HPDE6-E6E7 (cell line): ENCODE measurements around the gene SDC3.

Source experiments
- DNase-seq: peaks from one replicate; pipeline ENCODE4 v3.0.0; 2011; ENCODE audit warnings: missing footprints; ENCODE audit errors: extremely low spot score

The SDC3 gene

DNA sequence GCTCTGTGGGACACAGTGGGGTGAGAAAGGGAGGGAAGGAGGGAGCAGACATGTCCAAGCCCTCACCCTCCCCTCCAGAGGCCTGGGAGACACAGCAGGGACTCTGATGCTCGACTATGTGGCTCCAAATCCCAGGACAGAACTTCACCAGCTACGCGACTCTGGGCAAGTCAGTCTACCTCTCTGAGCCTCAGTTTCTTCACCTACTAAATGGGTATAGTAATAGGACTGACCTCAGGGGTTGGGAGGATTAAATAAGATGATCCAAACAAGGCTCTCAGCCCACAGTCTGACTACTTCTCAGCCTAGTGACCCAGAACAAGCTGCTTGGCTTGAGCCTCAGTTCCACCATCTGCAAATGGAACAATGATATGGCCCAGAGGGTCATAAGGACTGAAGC, 19.6 kb downstream of the SDC3 start:
- no peak for DNase-seq

- DNase-seq: no peak
These were observed 20.2 kb downstream of the SDC3 start for GRCh38 chr1:30888391-30888790.

- no peak for DNase-seq
These were observed 20.9 kb downstream of the SDC3 start for GRCh38 chr1:30887485-30888315.

- DNase-seq: no peak
These were observed 21.7 kb downstream of the SDC3 start for GRCh38 chr1:30886710-30887428.

DNA sequence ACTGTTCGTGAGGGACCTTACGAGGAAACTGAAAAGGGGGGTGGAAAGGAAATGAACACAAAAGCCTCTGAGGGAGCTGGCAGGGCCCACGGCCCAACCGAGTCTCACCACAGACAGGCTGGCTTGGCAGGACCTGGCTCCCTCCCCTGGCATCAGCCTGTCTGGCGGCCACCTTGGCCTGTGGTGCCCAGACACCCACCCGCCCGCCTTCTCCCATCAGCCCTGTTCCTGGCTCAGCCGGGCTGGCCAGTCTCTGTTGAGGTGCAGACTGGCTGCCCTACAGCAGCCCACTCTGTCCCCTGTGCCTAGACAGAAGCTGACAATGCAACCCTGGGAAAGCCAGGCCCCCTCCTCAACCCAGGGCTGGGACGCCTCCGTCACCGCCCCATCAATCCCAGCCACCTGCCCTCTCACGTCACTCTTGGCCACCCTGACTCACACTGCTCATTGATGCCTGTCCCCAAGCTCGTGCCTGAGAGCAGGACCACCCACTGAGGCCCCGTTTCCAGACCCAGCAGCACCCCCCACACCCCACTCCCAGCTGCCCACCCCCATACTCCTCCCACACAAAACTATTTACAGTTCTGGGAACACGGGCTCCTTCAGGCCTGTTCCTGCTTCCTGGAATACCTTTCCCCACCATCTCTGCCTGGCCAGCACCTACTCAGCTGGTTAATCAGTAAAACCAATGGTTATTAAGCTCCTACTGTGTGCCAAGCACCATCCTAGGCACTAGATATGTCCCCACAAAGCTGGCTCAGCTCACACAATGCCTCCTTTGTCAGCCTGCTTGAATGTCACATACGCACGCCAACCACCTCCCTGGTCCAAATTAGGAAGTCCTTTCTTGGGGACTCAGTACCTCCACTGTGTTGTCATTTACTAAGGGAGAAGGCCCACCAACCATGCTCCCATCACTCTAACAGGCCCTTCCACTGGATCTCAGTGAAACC, 22.7 kb downstream of the SDC3 start:
- no peak for DNase-seq

DNA sequence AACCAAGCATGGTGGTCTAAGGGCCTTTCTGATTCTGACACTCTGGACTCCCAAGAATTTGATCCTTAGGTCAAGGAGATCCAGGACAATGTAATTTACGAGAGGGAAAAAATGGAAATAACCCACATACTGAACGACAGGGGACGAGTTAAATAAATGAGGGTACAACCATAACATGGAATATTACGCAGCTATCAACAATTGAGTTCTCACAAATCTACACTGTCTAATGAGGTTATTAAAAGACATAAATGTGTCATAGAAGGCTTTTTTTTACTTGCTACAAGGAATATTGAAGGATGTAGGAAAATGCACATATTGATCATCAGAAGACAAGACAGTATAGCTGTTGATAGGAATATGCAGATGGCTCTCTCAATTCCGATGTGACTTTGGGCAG, 23.8 kb downstream of the SDC3 start:
- DNase-seq: no peak

DNA sequence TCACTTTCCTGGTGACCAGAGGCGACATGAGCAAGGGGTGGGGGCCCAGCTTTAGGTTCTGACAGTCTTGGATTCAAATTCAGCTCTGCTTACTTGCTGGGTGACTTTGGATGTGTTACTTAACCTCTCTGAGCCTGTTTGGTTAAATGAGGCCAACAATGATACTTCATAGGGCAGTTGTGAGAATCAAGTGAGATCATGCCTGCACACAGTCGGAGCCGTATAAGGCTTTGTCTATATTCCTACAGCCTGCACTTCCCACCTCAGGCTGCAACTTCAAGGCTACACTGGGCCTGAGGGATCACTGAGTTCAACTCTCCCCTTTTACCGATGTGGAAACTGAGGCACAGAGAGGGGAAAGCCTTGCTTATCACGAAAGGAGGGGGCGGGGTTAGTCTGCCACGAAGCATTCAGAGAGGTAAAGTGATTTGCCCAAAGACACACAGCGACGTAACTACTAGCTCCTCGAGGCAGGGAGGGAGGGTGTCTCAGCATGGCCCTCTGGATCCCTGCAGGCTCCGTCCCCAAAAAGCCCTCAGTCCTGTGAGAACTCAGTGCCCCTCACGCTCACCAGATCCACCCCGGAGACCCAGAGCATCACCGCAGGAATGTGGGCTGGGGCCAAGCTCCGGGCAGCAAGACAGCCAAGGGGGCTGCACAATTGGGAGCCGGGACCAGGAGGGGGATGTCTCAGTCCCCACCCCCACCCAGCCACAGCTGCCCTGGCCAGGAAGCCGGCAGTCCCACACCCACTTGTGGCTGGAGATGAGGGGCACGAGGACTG, 25.0 kb downstream of the SDC3 start:
- DNase-seq: no peak

GRCh38 chr1:30882678-30883388, 25.7 kb downstream of the SDC3 start:
- DNase-seq: no peak

- no peak for DNase-seq
These were observed 27.0 kb downstream of the SDC3 start for GRCh38 chr1:30881319-30882181.

DNA sequence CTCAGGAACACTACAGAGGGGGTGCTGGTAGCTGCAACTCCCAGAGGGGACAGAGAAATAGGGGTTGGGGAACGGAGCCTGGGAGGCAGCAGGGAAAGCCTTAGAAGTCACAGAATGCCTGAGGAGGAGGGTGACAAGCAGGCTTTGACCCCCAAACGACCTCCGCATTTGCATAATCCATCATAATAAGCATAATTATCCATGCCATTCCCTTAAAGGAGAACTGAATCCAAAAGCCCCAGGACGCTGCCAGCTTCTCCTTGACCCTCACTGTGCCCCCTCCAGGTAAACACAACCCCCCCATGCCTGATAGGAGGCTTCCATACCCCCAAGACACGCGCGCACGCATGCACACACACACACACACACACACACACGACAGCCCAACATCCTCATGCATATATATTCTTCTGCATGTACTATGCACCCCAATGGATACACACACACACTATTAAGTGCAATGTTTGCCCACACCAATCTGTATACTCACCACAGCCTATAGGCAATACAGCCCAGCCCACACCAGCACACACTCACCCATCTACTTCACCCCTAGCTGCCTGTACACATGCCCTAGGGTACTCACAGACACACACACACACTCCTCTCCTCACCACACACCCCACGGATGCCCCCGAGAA, 27.8 kb downstream of the SDC3 start:
- DNase-seq: no peak

DNA sequence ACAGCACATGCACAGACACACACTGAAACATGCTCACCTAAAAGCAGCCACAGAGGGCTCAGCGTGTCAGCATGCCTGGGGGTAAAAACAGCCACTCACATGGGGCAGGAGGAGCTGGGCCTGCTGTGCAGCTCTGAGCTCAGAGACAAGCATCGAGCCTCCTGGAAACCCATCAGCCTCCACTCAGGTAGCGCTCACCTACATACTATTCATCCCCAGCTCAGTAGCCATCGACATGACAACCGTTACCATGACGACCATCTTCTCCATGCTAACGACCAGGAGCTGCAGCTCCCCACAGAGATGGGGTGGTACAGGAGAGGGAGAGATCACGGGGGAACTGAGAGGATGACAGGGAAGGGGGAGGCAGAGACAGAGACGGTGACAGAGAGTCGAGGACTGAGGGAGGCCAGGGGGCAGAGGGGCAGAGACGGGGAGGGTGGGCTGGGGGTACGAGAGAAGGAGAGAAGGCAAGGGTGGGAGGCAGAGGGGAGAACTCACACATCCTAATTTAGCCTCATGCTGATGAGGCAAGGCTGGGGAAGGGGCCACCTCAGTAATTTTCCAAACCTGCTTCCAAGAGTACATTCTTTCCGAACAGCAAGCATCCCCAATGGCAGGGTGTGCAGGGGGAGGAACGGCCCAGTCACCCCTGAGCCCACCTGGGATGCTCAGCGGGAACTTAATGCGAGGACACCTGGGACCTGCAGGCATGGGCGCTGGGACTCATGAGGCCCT, 28.4 kb downstream of the SDC3 start:
- DNase-seq: no peak

- no peak for DNase-seq
These were observed 29.3 kb downstream of the SDC3 start for GRCh38 chr1:30879126-30879786.

DNA sequence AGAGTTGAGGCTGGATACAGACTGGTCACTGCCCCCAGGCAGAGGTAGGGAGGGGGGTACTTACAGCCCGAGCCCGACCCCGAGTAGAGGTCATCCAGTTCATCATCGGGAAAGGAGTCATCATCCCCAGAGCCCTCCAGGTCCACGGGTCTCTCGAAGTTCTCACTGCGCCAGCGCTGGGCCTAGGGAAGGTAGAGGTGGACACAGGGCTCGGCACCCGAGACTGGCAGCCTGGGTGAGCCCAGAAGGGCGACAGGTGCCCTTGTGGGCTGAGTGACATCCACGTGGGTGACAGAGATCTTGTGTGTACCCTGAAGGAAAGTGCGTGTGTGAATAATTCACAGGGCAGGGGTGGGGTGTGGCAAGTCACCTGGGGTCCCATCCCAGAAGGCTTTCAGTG, 30.0 kb downstream of the SDC3 start:
- DNase-seq: no peak

DNA sequence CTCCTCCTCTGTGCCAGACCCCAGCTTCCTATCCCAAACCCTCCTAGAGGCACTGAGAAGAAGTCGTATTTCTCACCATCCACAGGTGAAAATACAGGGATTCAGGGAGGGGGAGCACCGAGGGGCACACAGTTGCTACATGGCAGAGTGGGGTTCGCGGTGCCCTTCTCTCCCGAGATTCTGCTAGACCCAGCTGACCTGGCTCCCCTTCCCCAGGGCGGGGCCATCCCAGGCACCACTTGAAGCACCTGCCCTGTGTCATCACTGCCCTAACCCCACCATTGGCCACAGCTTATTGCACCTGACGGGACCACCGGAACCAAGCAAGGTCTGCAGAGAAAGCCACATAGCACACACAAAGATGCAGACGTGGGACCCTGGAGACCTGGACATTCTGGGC, 30.5 kb downstream of the SDC3 start:
- no peak for DNase-seq

- peak; percentile 25 for DNase-seq
These were observed 31.2 kb downstream of the SDC3 start for GRCh38 chr1:30877205-30877912.

DNA sequence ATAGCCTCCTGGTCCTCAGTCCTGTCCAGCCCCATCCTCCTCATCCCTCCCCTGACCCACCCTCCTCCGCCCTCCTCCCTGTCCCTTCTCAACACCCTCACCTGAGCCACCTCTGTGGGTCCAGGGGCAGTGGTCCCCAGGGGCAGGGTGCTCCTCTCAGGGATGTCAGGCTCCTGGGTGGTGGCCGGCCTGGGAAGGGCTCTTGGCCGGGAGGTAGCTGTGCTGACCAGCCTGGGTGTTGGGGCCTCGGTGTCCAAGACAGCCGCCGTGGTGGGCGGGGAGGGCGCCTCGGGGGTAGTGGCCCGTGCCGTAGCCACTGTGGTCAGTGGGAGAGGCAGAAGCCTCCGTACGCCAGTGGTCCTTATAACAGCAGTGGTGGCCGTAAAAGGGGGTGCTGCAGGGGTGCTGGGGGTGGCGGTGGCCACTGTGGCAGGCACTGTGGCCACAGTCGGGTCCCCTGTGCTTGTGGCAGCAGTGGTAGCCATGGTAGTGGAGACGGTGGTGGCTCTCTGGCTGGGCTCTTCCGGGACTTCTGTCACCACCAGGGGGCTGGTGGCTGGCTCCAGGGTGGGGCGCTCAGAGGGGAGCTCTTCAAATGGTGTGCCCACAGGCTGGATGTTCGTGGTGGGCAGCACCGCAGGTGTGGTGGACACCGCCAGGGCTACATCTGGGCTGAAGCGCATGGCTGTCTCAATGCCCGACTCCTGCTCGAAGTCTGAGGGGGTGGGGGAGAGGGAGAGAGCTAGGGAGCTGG, 31.9 kb downstream of the SDC3 start:
- DNase-seq: no peak

GRCh38 chr1:30875916-30876315, 32.6 kb downstream of the SDC3 start:
- no peak for DNase-seq
